Stimulated activated CD4-positive, alpha-beta T cell treated with anti-CD3 and anti-CD28 coated beads, Interleukin-2, amount 100 ng/mL, for 4 hours (primary cell): ENCODE data around the gene LILRA1.
"Not testable (repeated sequence)": the region's sequence is repeated elsewhere in the genome, so short reads cannot be mapped to it uniquely, and the experiment has no call there.

ENCODE experiments used
- DNase-seq: peaks from one replicate; pipeline ENCODE4 v3.0.0-alpha.2; 2020; ENCODE audit warnings: low read depth

LILRA1 gene

DNA sequence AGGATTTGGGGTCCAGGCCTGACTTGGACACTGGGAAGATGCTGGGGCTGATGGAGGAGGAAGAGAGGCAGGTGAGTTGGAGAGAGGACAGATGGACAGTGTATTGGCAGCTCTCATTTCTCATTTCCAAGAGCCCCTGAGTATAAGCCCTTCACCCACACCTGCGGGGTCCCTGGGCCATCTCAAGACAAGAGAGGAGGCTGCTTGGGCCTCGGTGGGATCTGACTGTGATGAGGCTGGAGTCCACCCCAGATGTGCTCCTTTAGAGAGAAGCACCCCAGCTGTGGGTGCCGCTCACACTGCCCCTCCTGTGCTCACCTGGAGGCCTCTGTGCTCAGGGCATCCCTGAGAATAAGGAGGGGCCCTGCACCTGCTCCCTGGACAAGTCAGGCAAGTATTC lies 16.1 kb upstream of the LILRA1 start:
- no peak for DNase-seq

DNA sequence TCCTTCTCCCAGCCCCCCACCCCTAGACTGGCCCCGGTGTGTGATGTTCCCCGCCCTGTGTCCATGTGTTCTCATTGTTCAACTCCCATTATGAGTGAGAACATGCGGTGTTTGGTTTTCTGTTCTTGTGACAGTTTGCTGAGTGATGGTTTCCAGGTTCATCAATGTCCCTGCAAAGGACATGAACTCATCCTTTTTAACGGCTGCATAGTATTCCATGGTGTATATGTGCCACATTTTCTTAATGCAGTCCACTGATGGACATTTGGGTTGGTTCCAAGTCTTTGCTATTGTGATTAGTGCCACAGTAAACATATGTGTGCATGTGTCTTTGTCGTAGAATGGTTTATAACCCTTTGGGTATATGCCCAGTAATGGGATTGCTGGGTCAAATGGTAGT lies 15.2 kb upstream of the LILRA1 start:
- DNase-seq = not testable (repeated sequence)

DNA sequence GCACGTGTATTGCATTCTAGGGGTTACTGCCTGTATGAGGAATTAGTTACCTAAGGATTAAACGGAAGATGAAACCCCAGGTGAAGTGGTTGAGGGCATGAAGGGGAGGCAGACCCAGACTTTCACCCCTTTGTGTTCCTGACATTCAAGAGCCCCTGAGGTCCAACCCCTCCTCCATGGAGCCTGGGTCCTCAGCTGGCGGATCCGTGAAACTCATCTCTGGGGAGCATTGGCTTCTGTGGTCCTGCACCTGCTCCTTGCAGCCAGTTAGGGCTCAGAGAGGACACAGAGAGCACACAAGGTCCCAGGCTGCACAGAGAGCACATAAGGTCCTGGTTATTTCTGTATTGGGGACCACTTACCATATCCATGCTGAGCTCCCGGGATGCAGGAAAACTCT lies 7.0 kb upstream of the LILRA1 start:
- no peak for DNase-seq

DNA sequence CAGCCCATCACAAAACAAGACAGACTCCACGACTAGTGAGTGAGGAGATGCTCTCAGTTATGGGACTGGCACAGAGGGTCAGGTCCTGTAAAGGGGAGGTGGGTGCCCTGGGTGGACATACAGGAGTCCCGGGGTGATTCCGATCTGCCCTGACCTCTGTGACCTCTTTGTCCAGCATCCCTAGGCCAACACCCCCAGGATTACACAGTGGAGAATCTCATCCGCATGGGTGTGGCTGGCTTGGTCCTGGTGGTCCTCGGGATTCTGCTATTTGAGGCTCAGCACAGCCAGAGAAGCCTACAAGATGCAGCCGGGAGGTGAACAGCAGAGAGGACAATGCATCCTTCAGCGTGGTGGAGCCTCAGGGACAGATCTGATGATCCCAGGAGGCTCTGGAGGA lies 6.4 kb upstream of the LILRA1 start:
- no peak for DNase-seq

DNA sequence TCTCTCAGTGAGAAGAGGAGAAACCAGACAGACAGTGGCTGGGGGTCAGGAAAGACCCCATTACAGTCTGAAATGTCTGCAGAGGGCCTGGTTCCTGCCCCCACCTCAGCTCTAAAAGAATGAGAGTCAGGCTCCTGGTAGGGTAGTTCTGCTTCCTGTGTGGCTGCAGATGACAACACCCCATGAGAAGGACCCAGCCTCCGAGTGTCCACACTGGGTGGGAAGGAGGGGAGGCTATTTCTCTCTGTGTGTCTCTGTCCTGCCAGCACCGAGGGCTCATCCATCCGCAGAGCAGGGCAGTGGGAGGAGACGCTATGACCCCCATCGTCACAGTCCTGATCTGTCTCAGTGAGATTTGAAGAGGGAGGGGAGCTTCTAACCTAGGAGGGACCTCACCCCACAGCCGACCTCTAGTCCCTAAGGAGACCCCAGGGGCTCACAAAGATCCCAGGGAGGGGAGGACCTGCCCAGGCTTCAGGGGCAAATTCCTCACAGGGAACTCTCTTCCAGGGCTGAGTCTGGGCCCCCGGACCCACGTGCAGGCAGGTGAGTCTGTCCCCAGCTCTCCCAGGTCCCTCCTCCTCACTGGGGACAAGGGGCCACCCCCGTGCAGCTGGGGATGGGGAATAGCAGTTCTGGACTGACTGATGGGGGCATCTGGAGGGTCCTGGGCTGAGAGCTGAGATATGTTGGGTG lies 647 bp downstream of the LILRA1 start:
- not testable (repeated sequence) for DNase-seq

DNA sequence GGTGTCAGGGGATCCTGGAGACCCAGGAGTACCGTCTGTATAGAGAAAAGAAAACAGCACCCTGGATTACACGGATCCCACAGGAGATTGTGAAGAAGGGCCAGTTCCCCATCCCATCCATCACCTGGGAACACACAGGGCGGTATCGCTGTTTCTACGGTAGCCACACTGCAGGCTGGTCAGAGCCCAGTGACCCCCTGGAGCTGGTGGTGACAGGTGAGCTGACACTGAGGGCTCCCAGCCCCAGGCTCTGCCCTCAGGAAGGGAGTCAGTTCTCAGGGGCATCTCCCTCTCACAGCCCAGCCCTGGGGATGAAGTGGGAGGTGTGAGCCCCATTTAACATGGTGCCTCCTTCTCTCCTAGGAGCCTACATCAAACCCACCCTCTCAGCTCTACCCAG lies 1.3 kb downstream of the LILRA1 start:
- no peak for DNase-seq

DNA sequence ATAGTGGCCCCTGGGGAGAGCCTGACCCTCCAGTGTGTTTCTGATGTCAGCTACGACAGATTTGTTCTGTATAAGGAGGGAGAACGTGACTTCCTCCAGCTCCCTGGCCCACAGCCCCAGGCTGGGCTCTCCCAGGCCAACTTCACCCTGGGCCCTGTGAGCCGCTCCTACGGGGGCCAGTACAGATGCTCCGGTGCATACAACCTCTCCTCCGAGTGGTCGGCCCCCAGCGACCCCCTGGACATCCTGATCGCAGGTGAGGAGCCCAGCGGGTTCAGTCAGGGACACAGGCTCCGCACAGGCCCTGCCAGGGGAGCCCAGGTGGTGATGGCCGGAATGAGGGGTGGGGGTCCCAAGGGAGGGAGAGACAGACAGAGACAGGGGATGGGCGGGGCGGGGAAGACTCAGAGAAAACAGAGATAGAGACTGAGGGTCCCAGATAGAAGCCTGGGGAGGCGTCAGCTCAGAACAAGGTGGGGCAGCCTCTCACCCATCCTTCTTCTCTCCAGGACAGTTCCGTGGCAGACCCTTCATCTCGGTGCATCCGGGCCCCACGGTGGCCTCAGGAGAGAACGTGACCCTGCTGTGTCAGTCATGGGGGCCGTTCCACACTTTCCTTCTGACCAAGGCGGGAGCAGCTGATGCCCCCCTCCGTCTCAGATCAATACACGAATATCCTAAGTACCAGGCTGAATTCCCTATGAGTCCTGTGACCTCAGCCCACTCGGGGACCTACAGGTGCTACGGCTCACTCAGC lies 2.4 kb downstream of the LILRA1 start:
- DNase-seq = not testable (repeated sequence)

DNA sequence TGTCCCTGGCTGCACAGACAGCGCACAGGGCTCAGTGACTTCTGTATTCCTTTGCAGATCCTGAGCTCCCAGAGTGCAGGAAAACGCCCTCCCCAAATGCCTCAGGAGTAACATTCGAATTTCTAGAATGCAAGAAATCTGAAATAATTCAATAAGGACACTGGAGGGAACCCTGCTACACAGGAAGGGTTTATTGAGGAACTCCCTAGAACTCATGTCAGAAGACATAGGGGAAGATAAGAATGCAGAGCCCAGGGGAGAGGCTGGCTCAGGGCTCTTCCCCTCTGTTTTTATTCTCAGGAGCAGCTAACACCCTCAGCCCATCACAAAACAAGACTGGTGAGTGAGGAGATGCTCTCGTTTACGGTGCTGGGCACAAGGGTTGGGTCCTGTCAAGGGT lies 6.8 kb downstream of the LILRA1 start:
- no peak for DNase-seq

DNA sequence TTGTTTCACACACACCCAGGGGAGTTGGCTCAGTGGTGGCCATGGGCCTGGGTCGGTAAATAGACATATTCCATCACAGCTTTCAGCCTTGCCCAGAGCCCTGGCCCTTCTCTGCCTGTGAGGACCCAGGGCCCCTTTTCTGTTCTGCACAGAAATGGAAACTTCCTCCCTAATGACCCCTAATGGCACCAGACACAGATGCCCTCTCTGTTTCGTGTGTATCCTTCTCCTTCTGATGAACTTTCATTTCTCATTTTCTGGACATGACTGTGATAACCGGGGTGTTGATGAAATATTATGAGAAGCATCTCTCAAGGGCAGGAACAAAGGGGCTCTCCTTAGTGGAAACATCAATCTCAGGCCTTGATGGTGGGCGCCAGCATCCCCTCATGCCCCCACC lies 12.8 kb downstream of the LILRA1 start:
- DNase-seq = no peak

DNA sequence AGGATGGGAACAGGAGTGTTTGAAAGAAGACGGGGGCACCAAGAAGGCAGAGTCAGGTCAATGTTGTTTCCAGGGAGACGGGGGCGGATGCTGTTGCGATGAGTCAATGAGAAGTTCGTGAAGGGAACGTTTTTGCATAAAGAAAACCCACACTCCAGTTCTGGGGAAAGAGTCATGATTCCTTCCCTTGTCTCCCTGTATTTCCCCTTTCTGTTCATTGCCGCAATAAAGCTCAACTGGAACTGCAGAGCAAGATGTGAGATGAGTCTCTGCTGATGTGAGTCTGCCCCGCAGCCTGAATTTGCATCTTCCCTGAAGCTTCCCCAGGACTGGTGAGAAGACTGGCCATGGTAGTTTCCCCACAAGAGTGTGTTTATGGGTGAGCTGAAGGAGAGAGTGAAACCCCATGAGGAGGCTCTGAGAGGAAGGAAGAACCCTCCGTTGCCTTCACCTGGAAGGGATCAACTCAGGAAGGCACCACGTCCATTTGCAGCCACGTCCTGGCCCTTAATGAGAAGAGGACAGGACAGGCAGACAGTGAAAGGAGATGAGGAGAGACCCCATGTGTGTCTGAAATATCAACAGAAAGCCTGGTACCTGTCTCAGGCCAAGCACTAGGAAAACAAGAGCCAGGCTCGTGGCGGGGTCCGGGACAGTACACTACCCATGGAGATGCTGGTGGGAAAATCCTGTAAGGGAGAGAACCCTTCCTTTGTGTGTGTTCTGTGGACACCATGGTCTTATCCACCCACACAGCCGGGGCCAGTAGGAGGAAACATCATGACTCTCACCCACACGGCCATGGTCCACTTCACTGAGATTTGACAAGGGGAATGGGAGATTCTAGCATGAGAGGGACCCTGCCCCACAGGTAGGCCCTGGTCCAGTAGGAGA lies 13.7 kb downstream of the LILRA1 start:
- no peak for DNase-seq

DNA sequence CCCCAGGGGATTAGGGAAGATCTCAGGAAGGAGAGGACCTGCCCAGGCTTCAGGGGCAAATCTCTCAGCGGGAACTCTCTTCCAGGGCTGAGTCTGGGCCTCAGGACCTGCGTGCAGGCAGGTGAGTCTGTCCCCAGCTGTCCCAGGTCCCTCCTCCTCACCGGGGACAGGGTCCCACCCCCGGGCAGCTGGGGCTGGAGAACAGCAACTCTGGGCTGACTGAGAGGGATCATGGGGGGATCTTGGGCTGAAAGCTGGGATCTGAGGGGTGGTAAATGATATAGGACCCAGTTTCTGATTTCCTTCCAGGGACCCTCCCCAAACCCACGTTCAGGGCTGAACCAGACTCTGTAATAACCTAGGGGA lies 14.3 kb downstream of the LILRA1 start:
- DNase-seq = no peak

DNA sequence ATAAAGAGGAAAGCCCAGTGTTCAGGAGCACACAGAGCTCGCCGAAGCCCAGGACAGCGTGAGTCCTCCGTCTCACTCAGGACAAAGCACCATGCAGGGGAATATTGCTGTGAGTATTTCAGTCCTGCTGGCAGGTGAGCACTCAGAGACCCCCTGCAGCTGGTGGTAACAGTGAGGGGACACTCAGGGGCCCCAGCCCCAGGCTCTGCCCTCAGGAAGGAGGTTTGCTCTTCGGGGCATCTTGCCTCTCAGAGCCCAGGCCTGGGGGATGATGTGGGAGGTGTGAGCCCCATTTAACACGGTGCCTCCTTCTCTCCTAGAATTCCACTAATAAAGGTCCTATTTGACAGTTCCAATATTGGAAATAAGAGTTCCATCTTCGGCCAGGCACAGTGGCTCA lies 14.8 kb downstream of the LILRA1 start:
- DNase-seq = no peak

DNA sequence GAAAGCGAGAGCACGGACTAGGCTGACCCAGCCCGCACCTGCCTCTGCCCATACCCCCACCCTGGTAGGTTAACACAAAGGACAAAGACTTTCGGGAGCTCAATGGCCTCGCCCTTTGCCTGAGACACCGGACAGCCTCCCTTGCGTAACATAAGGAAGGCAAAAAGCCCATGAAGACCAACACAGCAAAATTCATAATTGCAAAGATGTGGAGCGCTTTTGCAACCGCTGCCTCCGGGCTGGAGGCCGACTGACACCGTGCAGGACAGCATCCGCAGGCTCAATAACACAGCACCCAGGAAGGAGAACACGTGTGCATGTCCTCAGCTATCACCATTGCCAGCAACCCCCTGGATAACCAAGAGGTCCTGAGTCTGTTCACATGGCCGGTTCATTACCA lies 15.4 kb downstream of the LILRA1 start:
- no peak for DNase-seq

DNA sequence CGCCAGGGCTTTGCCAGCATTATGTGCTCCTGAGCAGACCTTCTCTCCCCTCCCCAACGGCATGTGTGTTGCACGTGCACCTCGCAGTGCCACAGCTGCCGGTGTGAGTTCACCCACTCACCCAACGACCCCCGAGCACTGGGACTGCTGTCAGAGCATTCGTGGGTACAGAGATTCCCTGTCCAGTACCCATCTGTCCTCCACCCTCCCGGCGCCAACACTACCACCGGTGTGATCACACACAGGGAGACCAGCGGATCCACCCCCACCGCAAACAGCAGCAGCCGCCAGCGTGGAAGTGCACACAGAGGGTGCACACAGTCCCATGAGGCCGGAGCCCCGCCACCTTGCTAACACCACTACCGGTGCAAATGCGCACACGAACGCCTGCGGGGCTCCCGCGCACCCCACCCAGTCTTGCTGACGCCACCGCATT lies 15.9 kb downstream of the LILRA1 start:
- no peak for DNase-seq

DNA sequence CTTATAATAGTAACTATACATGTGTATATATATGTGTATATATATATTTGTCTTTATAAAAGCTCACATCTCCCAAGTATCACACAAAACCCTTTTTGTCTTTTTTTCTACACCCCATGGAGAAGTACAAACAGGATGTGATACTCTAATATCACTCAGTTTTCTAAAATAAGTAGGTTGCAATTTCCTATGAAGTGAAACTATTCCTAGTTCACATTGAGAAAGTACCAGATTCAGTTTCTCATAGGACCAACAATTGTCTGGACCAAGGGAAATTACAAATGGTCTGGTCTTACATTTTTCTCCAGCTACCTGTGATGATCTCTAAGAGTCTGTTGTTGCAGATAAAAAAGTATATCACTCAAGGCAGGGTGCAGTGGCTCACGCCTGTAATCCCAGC lies 19.0 kb downstream of the LILRA1 start:
- DNase-seq = no peak

DNA sequence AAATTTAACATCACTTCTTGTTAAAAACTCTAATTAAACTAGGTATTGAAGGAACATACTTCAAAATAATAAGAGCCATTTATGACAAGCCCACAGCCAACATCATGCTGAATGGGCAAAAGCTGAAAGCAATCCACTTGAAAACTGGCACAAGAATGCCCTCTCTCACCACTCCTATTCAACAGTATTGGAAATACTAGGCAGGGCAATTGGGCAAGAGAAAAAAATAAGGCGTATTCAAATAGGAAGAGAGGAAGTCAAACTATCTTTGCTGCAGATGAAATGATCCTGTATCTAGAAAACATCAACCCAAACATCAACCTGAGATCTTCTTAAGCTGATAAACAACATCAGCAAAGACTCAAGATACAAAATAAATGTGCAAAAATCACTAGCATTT lies 21.3 kb downstream of the LILRA1 start:
- DNase-seq = no peak

DNA sequence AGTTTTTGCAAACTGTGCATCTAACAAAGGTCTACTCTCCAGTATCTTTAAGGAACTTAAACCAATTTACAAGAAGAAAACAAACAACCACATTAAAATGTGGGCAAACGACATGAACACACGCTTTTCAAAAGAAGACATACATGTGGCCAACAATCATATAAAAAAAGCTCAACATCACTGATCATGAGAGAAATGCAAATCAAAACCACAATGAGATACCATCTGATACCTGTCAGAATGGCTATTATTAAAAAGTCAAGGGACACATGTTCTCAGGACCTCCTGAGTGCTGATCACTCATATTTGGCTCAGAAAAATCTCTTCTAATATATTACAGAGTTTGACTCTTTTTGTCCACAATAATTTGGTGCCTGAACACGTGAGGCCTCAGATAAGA lies 22.6 kb downstream of the LILRA1 start:
- DNase-seq = no peak

DNA sequence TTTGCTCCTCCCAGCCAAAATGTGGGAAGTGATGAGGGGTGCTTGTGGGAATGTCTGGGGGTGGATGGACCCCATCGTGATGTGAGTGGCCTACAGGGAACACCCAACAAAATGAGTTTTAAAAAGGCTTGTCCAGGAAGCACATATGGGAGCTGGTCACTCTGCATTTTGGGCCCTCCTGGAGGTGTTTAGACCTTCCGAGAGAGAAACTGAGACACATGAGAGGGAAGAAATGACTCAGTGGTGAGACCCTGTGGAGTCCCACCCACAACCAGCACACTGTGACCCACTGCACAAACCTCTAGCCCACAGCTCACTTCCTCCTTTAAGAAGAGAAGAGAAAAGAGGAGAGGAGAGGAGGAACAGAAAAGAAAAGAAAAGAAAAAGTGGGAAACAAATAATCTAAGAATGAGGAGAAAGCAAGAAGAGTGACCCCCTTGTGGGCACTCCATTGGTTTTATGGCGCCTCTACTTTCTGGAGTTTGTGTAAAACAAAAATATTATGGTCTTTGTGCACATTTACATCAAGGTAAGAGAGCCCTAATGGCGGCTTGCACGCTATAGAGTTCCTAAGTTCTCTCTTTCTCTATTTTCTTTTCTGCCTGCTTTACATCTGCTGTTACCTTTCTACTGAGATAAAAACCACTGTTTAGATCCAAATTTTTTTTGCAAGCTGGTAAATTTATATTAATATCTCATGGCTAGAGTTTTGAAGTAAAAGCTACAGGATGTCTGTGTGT lies 23.6 kb downstream of the LILRA1 start:
- DNase-seq = no peak

DNA sequence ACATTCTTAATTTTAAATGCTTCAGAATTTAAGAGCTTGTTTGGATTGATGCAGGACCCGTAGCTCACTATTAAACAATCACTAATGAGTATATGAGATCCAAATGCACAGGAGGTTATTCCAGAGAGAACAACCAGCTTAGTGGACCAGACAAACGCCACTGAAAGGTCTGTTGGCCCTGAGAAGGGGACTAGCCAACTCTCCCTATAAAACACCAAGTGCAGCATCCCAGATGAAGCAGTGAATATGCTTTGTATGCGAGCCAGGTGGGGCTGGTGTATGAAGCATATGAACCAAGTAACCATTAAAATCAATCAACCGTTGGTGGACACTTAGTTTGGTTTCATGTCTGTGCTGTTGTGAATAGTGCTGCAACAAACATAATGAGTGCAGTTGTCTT lies 27.0 kb downstream of the LILRA1 start:
- no peak for DNase-seq

DNA sequence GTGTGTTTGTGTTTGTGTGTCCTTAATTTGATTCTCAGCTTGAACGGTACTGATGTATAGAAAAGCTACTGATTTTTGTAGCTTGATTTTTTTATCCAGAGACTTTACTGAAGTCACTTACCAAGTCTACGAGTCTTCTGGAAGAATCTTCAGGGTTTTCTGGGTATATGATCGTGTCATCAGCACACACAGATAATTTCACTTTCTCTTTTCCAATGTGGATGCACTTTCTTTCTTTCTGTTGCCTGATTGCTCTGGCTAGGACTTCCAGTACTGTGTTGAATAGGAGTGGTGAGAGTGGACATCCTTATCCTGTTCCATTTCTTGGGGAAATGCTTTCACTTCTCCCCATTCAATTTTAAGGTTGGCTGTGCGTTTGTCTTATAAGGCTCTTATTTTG lies 29.0 kb downstream of the LILRA1 start:
- no peak for DNase-seq

DNA sequence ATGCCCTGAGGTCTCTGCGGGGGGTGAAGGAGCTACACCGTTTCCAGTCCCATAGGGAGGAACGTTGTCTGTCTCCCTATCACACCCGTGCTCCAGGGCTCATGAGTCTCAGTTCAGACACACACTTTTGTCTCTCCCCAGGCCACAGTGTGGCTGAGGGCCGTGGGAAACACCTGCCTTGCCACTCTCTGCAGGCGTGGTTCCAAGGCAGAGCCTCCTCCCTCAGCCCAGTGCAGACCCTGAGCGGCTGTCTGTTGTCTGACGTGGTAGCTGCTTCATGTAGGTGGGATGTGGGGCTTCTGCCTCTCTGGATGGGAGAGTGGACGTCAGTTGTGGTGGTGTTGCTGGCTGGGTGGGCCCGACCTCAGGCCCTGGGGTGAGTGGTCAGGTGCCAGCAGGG lies 30.8 kb downstream of the LILRA1 start:
- DNase-seq = not testable (repeated sequence)
